ENCODE measurements around the gene C1QTNF4.
"Not testable (repeated sequence)": the region's sequence is repeated elsewhere in the genome, so short reads cannot be mapped to it uniquely, and the experiment has no call there.

Gene C1QTNF4

DNA sequence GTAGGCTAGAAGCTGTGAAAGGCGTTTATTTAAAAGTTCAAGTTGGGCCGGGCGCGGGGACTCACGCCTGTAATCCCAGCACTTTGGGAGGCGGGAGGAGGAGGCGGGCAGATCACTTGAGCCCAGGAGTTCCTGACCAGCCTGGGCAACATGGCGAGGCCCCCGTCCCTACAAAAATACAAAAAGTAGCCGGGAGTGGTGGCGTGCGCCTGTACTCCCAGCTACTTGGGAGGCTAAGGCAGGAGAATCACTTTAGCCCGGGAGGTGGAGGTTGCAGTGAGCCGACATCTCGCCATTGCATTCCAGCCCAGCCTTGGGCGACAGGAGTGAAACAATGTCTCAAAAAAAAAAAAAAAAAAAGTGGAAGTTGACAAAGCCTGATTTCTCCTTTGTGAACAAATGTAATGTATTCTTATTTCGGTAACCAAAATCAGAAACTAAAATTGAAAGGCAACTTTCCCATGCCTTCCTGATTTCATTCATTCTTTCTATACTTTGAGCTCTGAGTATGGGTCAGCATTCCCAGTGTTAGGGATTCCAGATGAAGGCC, 28.0 kb downstream of the C1QTNF4 start:
- H3K4ac ChIP-seq (ENCODE audit: low read depth, low read length), result peak overlapping the region; percentile 77
- no peak overlapping the region for H2AK5ac ChIP-seq (ENCODE audit: low read length)
- H3K18ac ChIP-seq (ENCODE audit: low read length), result peak overlapping the region; percentile 92
- peak; percentile 32 to 55 for DNase-seq
- no peak overlapping the region for H2AFZ ChIP-seq (ENCODE audit: insufficient read depth, low read length, poor library complexity)
- peaks cover 5 to 12% of the 10 kb centered on the region in 2 experiments for H3K36me3 ChIP-seq (ENCODE audit: control insufficient read depth in 1 of 2, insufficient read depth in 2 of 2, low read length in 2 of 2)
- WGBS (ENCODE audit: extremely low coverage, insufficient coverage, insufficient read length), result no CpG with 5 or more reads among the region's 17 CpGs
- no peaks in the 10 kb centered on the region for H3K9me3 ChIP-seq (ENCODE audit: insufficient read depth, low read depth, low read length)
- peak overlapping the region; percentile 12 for H2BK120ac ChIP-seq (ENCODE audit: insufficient read depth, low read length, poor library complexity)
- peaks cover 12% of the 10 kb centered on the region for H3K79me2 ChIP-seq (ENCODE audit: control insufficient read depth, insufficient read depth, low read length, poor library complexity)
- peak overlapping the region; percentile 62 for H4K91ac ChIP-seq (ENCODE audit: low read depth, low read length)
- H2BK12ac ChIP-seq (ENCODE audit: low read length), result no peak overlapping the region
- peak overlapping the region; percentile 88 for H4K8ac ChIP-seq (ENCODE audit: low read depth, low read length)
- H3K4me1 ChIP-seq (ENCODE audit: control insufficient read depth in 1 of 2, insufficient read depth in 2 of 2, low read length in 2 of 2), result peaks cover 0 to 4% of the 10 kb centered on the region in 2 experiments
- H3K79me1 ChIP-seq (ENCODE audit: low read length), result peaks cover 11% of the 10 kb centered on the region
- H3K9ac ChIP-seq (ENCODE audit: low read length), result peak overlapping the region; percentile 81
- no peak overlapping the region for H3K27ac ChIP-seq (ENCODE audit: low read depth, low read length)
- H3K4me2 ChIP-seq (ENCODE audit: low read length), result peak overlapping the region; percentile 90
- peak overlapping the region; percentile 73 for H3K14ac ChIP-seq (ENCODE audit: low read length)
- no peak overlapping the region for H2BK5ac ChIP-seq (ENCODE audit: low read depth, low read length, poor library complexity)
- no peak overlapping the region for H3K23ac ChIP-seq (ENCODE audit: low read length)
- peak overlapping the region; percentile 87 for H3K4me3 ChIP-seq (ENCODE audit: low read depth, low read length)
- no peaks in the 10 kb centered on the region for H3K27me3 ChIP-seq (ENCODE audit: insufficient read depth, low read length)
- peak overlapping the region; percentile 73 for H4K12ac ChIP-seq (ENCODE audit: low read depth, low read length)

DNA sequence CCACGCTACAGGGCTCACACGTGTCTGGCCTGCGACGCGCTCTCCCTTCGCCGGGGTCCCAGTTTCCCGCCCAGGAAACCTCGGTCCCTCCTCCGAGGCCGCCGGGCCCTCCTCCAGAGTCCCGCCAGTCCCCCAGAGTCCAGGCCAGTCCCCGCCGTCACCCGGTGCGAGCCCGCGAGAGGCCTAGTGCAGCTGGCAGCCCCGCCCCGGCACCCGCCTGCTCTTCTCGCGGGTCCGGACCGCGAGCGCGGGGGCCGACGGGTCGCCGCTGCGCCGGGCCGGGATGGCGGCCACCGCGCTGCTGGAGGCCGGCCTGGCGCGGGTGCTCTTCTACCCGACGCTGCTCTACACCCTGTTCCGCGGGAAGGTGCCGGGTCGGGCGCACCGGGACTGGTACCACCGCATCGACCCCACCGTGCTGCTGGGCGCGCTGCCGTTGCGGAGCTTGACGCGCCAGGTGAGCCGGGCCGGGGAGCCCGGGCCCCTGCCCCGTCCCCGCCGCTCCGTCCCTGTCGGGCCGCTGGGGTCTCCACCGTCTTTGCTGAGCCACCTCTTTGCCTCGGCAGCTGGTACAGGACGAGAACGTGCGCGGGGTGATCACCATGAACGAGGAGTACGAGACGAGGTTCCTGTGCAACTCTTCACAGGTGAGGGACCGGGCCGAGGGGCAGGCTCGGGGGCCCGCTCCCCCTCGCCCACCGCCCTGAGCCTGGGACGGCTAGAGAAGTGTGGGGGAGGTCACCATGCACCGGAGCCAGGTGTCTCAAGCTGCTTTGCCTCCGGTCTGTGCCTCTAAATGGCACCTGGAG, 28.7 kb downstream of the C1QTNF4 start, which contains the start of gene PTPMT1:
Gene PTPMT1, plus strand, starts transcription at position 260 of the 809 bp plus-strand sequence. Its CDS starts 24 bp downstream, at position 284.
- Histone ChIP-seq H3K14ac (ENCODE audit: low read length) (peak within 1 kb of the TSS; percentile 75), H3K4me1 (ENCODE audit: control insufficient read depth in 1 of 2, insufficient read depth in 2 of 2, low read length in 2 of 2) (peaks cover 0 to 4% of the 10 kb centered on the region in 2 experiments), H3K36me3 (ENCODE audit: control insufficient read depth in 1 of 2, insufficient read depth in 2 of 2, low read length in 2 of 2) (peaks cover 5 to 8% of the 10 kb centered on the region in 2 experiments), H3K18ac (ENCODE audit: low read length) (peak within 1 kb of the TSS; percentile 92), H3K4ac (ENCODE audit: low read depth, low read length) (peak within 1 kb of the TSS; percentile 77), H3K79me2 (ENCODE audit: control insufficient read depth, insufficient read depth, low read length, poor library complexity) (peaks cover 12% of the 10 kb centered on the region), H3K27me3 (ENCODE audit: insufficient read depth, low read length) (no peaks in the 10 kb centered on the region), H2BK5ac (ENCODE audit: low read depth, low read length, poor library complexity) (peak within 1 kb of the TSS; percentile 13), H3K4me2 (ENCODE audit: low read length) (peak within 1 kb of the TSS; percentile 90), H3K4me3 (ENCODE audit: low read depth, low read length) (peak within 1 kb of the TSS; percentile 87), H2AK5ac (ENCODE audit: low read length) (peak within 1 kb of the TSS; percentile 84), H3K27ac (ENCODE audit: low read depth, low read length) (peak within 1 kb of the TSS; percentile 14), H2BK120ac (ENCODE audit: insufficient read depth, low read length, poor library complexity) (peak within 1 kb of the TSS; percentile 75), H3K79me1 (ENCODE audit: low read length) (peaks cover 11% of the 10 kb centered on the region), H4K12ac (ENCODE audit: low read depth, low read length) (peak within 1 kb of the TSS; percentile 92), H4K8ac (ENCODE audit: low read depth, low read length) (peak within 1 kb of the TSS; percentile 91), H3K9me3 (ENCODE audit: insufficient read depth, low read depth, low read length) (no peaks in the 10 kb centered on the region), H3K9ac (ENCODE audit: low read length) (peak within 1 kb of the TSS; percentile 86), H4K91ac (ENCODE audit: low read depth, low read length) (peak within 1 kb of the TSS; percentile 89), H2BK12ac (ENCODE audit: low read length) (no peak within 1 kb of the TSS), H2AFZ (ENCODE audit: insufficient read depth, low read length, poor library complexity) (peak within 1 kb of the TSS; percentile 82), H3K23ac (ENCODE audit: low read length) (no peak within 1 kb of the TSS)
- DNase-seq, result peak; percentile 44 to 70
- no CpG with 5 or more reads among the region's 86 CpGs for WGBS (ENCODE audit: extremely low coverage, insufficient coverage, insufficient read length)

DNA sequence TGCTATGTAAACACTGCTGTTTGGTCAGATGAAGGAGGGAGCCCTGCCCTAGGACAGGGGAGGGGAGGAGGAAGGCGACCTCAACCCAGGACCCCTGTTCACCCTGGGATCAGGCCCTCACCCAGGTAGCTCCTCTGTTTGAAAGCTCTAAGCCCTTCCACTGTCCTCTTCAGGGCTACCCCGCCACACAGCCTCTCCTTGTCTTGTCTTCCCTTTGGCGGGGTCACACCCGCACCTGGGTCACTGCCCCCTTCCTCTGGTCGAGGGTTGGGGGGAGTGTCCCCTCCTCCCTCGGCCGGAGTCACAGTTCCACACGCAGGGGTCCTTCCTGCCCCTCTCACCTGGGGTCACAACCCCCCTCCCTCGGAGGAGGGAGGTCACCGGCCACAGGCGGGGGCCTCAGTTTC, 29.3 kb downstream of the C1QTNF4 start:
- Histone ChIP-seq H3K9me3 (ENCODE audit: insufficient read depth, low read depth, low read length) (no peaks in the 10 kb centered on the region), H3K4me2 (ENCODE audit: low read length) (peak overlapping the region; percentile 90), H2BK120ac (ENCODE audit: insufficient read depth, low read length, poor library complexity) (peak overlapping the region; percentile 53), H3K23ac (ENCODE audit: low read length) (no peak overlapping the region), H4K91ac (ENCODE audit: low read depth, low read length) (peak overlapping the region; percentile 89), H3K4ac (ENCODE audit: low read depth, low read length) (peak overlapping the region; percentile 68), H3K4me1 (ENCODE audit: control insufficient read depth in 1 of 2, insufficient read depth in 2 of 2, low read length in 2 of 2) (peaks cover 0 to 4% of the 10 kb centered on the region in 2 experiments), H3K18ac (ENCODE audit: low read length) (peak overlapping the region; percentile 71), H3K9ac (ENCODE audit: low read length) (peak overlapping the region; percentile 86), H3K27ac (ENCODE audit: low read depth, low read length) (no peak overlapping the region), H4K12ac (ENCODE audit: low read depth, low read length) (peak overlapping the region; percentile 92), H2BK12ac (ENCODE audit: low read length) (no peak overlapping the region), H2BK5ac (ENCODE audit: low read depth, low read length, poor library complexity) (peak overlapping the region; percentile 1), H2AFZ (ENCODE audit: insufficient read depth, low read length, poor library complexity) (peak overlapping the region; percentile 82), H3K27me3 (ENCODE audit: insufficient read depth, low read length) (no peaks in the 10 kb centered on the region), H3K79me1 (ENCODE audit: low read length) (peaks cover 11% of the 10 kb centered on the region), H3K36me3 (ENCODE audit: control insufficient read depth in 1 of 2, insufficient read depth in 2 of 2, low read length in 2 of 2) (peaks cover 4 to 5% of the 10 kb centered on the region in 2 experiments), H3K14ac (ENCODE audit: low read length) (peak overlapping the region; percentile 75), H3K4me3 (ENCODE audit: low read depth, low read length) (peak overlapping the region; percentile 87), H2AK5ac (ENCODE audit: low read length) (peak overlapping the region; percentile 84), H3K79me2 (ENCODE audit: control insufficient read depth, insufficient read depth, low read length, poor library complexity) (peaks cover 12% of the 10 kb centered on the region), H4K8ac (ENCODE audit: low read depth, low read length) (peak overlapping the region; percentile 91)
- DNase-seq, result no peak
- WGBS (ENCODE audit: extremely low coverage, insufficient coverage, insufficient read length), result no CpG with 5 or more reads among the region's 11 CpGs

DNA sequence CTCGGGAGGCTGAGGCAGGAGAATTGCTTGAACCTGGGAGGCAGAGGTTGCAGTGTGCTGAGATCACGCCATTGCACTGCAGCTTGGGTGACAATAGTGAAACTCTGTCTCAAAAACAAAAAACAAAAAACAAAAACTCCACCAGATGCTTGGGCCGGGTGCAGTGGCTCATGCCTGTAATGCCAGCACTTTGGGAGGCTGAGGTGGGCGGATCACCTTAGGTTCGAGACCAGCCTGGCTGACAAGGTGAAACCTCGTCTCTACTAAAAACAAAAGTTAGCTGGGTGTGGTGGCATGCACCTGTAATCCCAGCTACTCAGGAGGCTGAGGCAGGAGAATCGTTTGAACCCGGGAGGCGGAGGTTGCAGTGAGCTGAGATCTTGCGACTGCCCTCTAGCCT, 29.8 kb downstream of the C1QTNF4 start:
- H4K8ac ChIP-seq (ENCODE audit: low read depth, low read length); H3K14ac ChIP-seq (ENCODE audit: low read length); H2BK120ac ChIP-seq (ENCODE audit: insufficient read depth, low read length, poor library complexity); H3K27me3 ChIP-seq (ENCODE audit: insufficient read depth, low read length); DNase-seq; H3K9me3 ChIP-seq (ENCODE audit: insufficient read depth, low read depth, low read length); H3K23ac ChIP-seq (ENCODE audit: low read length); H3K4me3 ChIP-seq (ENCODE audit: low read depth, low read length); H2AFZ ChIP-seq (ENCODE audit: insufficient read depth, low read length, poor library complexity); H3K4me1 ChIP-seq (ENCODE audit: control insufficient read depth in 1 of 2, insufficient read depth in 2 of 2, low read length in 2 of 2); H3K18ac ChIP-seq (ENCODE audit: low read length); H2BK12ac ChIP-seq (ENCODE audit: low read length); H4K91ac ChIP-seq (ENCODE audit: low read depth, low read length); H3K4ac ChIP-seq (ENCODE audit: low read depth, low read length); H4K12ac ChIP-seq (ENCODE audit: low read depth, low read length); H2BK5ac ChIP-seq (ENCODE audit: low read depth, low read length, poor library complexity); H3K4me2 ChIP-seq (ENCODE audit: low read length); H2AK5ac ChIP-seq (ENCODE audit: low read length); H3K9ac ChIP-seq (ENCODE audit: low read length); H3K36me3 ChIP-seq (ENCODE audit: control insufficient read depth in 1 of 2, insufficient read depth in 2 of 2, low read length in 2 of 2); H3K27ac ChIP-seq (ENCODE audit: low read depth, low read length): not testable (repeated sequence)
- Histone ChIP-seq H3K79me2 (ENCODE audit: control insufficient read depth, insufficient read depth, low read length, poor library complexity) (peaks cover 12% of the 10 kb centered on the region), H3K79me1 (ENCODE audit: low read length) (peaks cover 11% of the 10 kb centered on the region)
- WGBS (ENCODE audit: extremely low coverage, insufficient coverage, insufficient read length), result no CpG with 5 or more reads among the region's 10 CpGs

Measured in trophoblast cell (in vitro differentiated cells and primary cell).